DND-41 (cell line): ENCODE measurements around the gene PIK3AP1.

Experiments
- EZH2 ChIP-seq: IDR thresholded peaks from 3 replicates; pipeline ENCODE4 v1.6.1; 2012; ENCODE audit warnings: borderline replicate concordance, low read depth, mild to moderate bottlenecking, moderate library complexity, low read length, inconsistent platforms; ENCODE audit not compliant: severe bottlenecking
- TF ChIP-seq, protein P1 (sequence below): IDR thresholded peaks from 2 replicates; pipeline ENCODE4 v1.5.1; 2012; ENCODE audit warnings: borderline replicate concordance, low read length, moderate library complexity, mild to moderate bottlenecking; ENCODE audit not compliant: poor library complexity, severe bottlenecking; ENCODE audit errors: extremely low read depth

- TF ChIP-seq, protein P1, sequence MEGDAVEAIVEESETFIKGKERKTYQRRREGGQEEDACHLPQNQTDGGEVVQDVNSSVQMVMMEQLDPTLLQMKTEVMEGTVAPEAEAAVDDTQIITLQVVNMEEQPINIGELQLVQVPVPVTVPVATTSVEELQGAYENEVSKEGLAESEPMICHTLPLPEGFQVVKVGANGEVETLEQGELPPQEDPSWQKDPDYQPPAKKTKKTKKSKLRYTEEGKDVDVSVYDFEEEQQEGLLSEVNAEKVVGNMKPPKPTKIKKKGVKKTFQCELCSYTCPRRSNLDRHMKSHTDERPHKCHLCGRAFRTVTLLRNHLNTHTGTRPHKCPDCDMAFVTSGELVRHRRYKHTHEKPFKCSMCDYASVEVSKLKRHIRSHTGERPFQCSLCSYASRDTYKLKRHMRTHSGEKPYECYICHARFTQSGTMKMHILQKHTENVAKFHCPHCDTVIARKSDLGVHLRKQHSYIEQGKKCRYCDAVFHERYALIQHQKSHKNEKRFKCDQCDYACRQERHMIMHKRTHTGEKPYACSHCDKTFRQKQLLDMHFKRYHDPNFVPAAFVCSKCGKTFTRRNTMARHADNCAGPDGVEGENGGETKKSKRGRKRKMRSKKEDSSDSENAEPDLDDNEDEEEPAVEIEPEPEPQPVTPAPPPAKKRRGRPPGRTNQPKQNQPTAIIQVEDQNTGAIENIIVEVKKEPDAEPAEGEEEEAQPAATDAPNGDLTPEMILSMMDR = no peak
- TF ChIP-seq EZH2 = no peak
Observed at GRCh38 chr10:96608262-96608661, 112.1 kb downstream of the PIK3AP1 start.
